Measurements from ENCODE around the gene CBFA2T2.

The CBFA2T2 gene

DNA sequence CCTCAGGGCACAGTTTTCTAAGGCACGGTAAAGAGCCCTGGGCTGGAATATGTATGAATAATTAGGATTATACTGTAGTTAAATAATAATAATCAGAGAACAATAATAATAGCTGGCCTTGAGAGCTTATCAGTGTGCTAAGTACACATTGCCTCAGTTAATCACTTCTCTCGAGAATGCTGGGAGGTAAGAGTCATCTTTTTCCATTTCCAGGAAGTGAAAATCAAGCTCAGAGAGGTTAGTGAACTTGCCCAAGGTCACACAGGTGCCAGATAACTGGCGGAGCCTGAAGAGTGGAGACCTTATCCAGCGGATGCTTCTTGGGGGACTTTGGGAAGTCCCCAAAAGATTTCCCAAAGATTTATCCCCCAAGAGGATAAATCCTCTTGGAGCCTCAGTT, 19.4 kb upstream of the CBFA2T2 start:
- Histone ChIP-seq H3K36me3 (no peaks in the 10 kb centered on the region), H3K4me1 (no peaks in the 10 kb centered on the region), H3K27me3 (peaks cover 0 to 8% of the 10 kb centered on the region in 2 donors), H3K4me3 (no peak overlapping the region), H3K9me3 (no peaks in the 10 kb centered on the region), H3K27ac (no peak overlapping the region)
- DNase-seq, result no peak
- TF ChIP-seq, protein P1, sequence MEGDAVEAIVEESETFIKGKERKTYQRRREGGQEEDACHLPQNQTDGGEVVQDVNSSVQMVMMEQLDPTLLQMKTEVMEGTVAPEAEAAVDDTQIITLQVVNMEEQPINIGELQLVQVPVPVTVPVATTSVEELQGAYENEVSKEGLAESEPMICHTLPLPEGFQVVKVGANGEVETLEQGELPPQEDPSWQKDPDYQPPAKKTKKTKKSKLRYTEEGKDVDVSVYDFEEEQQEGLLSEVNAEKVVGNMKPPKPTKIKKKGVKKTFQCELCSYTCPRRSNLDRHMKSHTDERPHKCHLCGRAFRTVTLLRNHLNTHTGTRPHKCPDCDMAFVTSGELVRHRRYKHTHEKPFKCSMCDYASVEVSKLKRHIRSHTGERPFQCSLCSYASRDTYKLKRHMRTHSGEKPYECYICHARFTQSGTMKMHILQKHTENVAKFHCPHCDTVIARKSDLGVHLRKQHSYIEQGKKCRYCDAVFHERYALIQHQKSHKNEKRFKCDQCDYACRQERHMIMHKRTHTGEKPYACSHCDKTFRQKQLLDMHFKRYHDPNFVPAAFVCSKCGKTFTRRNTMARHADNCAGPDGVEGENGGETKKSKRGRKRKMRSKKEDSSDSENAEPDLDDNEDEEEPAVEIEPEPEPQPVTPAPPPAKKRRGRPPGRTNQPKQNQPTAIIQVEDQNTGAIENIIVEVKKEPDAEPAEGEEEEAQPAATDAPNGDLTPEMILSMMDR (IDR thresholded peaks at IDR 0.05), result no peak
- intact Hi-C loops (cut with DNase I; ENCODE audit: low total_unique reads), result no loop called here

DNA sequence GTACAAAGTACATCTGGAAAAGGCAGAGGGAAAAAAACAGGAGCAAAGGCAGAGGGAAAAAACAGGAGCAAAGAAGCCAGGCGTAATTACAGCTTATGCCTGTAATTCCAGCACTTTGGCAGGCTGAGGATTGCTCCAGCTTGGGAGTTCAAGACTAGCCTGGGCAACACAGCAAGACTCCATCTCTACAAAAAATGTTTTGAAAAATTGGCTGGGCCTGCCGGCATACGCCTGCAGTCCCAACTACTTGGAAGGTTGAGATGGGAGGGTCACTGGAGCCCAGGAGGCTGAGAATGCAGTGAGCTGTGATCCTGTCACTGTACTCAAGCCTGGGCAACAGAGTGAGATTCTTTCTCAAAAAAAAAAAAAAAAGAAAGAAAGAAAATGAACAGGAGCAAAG, 19.0 kb upstream of the CBFA2T2 start:
- H3K9me3 ChIP-seq, result no peaks in the 10 kb centered on the region
- peaks cover 0 to 12% of the 10 kb centered on the region in 2 donors for H3K27me3 ChIP-seq
- H3K36me3 ChIP-seq, result no peaks in the 10 kb centered on the region
- DNase-seq, result no peak
- H3K4me1 ChIP-seq, result no peaks in the 10 kb centered on the region
- intact Hi-C loops (cut with DNase I; ENCODE audit: low total_unique reads), result no loop called here
- H3K27ac ChIP-seq, result no peak overlapping the region
- no peak overlapping the region for H3K4me3 ChIP-seq
- TF ChIP-seq, protein P1 (IDR thresholded peaks at IDR 0.05), result no peak

- TF ChIP-seq, protein P1 (IDR thresholded peaks at IDR 0.05), result no peak
- no peak overlapping the region for H3K27ac ChIP-seq
- H3K9me3 ChIP-seq, result no peaks in the 10 kb centered on the region
- intact Hi-C loops (cut with DNase I; ENCODE audit: low total_unique reads), result no loop called here
- no peak overlapping the region for H3K4me3 ChIP-seq
- no peak for DNase-seq
- H3K27me3 ChIP-seq, result peaks cover 0 to 14% of the 10 kb centered on the region in 2 donors
- no peaks in the 10 kb centered on the region for H3K36me3 ChIP-seq
- no peaks in the 10 kb centered on the region for H3K4me1 ChIP-seq
Observed at GRCh38 chr20:33472868-33473435, 16.9 kb upstream of the CBFA2T2 start.

DNA sequence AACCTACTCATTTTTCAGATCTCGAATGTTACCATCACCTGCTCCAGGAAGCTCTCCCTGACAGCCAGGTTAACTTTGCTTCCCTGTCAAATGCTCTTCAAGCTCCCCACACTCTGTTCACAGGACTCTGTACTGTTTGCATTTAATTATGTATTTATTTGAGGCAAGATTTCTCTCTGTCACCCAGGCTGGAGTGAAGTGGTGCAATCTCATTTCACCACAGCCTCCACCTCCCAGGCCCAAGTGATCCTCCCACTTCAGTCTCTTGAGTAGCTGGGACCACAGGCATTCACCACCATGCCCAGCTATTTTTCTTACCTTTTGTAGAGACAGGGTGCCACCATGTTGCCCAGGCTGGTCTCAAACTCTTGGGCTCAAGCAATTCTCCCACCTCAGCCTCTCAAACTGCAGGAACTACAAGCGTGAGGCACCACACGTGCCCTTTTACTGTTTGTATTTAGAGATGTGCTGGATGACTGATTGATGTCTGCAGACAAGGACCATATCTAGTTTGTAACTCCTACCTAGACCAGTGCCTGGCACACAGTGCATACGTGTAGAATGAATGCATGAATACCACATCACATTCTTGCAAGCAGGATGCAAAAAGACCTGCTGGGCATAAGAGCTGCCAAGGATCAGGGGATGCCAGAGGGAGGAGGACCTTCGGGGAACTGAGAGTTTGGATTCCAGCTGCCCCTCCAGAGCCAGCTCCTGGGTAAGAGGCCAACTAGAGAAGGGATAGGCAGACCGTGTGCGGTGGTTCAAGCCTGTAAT, 15.6 kb upstream of the CBFA2T2 start:
- Histone ChIP-seq H3K36me3 (no peaks in the 10 kb centered on the region), H3K9me3 (no peaks in the 10 kb centered on the region), H3K27me3 (peaks cover 0 to 14% of the 10 kb centered on the region in 2 donors), H3K4me3 (no peak overlapping the region), H3K4me1 (no peaks in the 10 kb centered on the region), H3K27ac (no peak overlapping the region)
- DNase-seq, result no peak
- TF ChIP-seq, protein P1 (IDR thresholded peaks at IDR 0.05), result no peak
- intact Hi-C loops (cut with DNase I; ENCODE audit: low total_unique reads), result no loop called here

DNA sequence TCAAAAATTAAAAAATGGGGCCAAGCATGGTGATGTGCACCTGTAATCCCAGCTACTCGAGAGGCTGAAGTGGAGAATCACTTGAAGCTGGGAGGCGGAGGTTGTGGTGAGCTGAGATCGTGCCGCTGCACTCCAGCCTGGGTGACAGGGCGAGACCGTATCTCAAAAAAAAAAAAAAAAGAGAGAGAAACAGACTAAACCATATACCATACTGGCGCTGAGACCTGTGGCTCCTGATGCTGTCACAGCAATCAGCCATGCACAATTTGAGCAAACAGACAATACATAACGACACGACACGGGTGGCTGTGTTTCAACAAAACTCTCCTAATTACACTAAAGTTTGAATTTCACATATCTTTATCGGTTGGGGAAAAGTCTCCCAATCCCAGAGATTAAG, 14.9 kb upstream of the CBFA2T2 start:
- H3K9me3 ChIP-seq, result no peaks in the 10 kb centered on the region
- H3K4me1 ChIP-seq, result no peaks in the 10 kb centered on the region
- TF ChIP-seq, protein P1 (IDR thresholded peaks at IDR 0.05), result no peak
- H3K36me3 ChIP-seq, result no peaks in the 10 kb centered on the region
- intact Hi-C loops (cut with DNase I; ENCODE audit: low total_unique reads), result no loop called here
- DNase-seq, result no peak
- H3K27me3 ChIP-seq, result peaks cover 0 to 14% of the 10 kb centered on the region in 2 donors
- H3K4me3 ChIP-seq, result no peak overlapping the region
- H3K27ac ChIP-seq, result no peak overlapping the region

Data from tibial artery (tissue), 4 donors.